OCI-LY7 (cell line): ENCODE results near the gene ZBTB20. TPM values are rescaled to one million over a fixed set of nuclear protein-coding genes. Genes with fewer than 3 reads are reported as not detected.

Experiments used
- BruUV-seq: library from RNA; stranded (reverse); fragments of 400-500 nt; replicated peaks from 2 replicates; lab custom pipeline; 2021; lab: Mats Ljungman, UMichigan
- CTCF ChIA-PET: fragments of 300-600 bp; sonication (Branson Sonifier 250); formaldehyde crosslinking; loops from one replicate; lab custom pipeline; 2022; ENCODE audit warnings: antibody characterized with exemption; ENCODE audit not compliant: unreplicated experiment; lab: Charles Lee
- POLR2A ChIA-PET: fragments of 300-600 bp; sonication (Branson Sonifier 250); formaldehyde crosslinking; loops from one replicate; lab custom pipeline; 2022; ENCODE audit warnings: antibody characterized with exemption; lab: Charles Lee
- DNase-seq: peaks from one replicate; pipeline ENCODE4 v3.0.0-alpha.2; 2015; ENCODE audit warnings: low spot score
- H2AFZ ChIP-seq: fragments of 200-600 bp; sonication (generic), shearing (Covaris generic); 2 replicates; pipeline ENCODE4 v1.6.1; 2014; ENCODE audit warnings: mild to moderate bottlenecking, antibody characterized with exemption, low read length, moderate library complexity
- H3K27ac ChIP-seq: fragments of 200-600 bp; sonication (generic); 2 replicates; pipeline ENCODE4 v1.5.1; 2014; ENCODE audit warnings: mixed run types, low read depth, mild to moderate bottlenecking, moderate library complexity, low read length, inconsistent platforms; ENCODE audit not compliant: poor library complexity, severe bottlenecking
- H3K36me3 ChIP-seq: fragments of 200-600 bp; sonication (generic); 2 replicates; pipeline ENCODE4 v1.6.1; 2014; ENCODE audit warnings: mild to moderate bottlenecking, antibody characterized with exemption, low read length, moderate library complexity, mixed read lengths; ENCODE audit not compliant: insufficient read depth
- H3K4me1 ChIP-seq: fragments of 200-600 bp; sonication (generic); 2 replicates; pipeline ENCODE4 v1.5.1; 2014; ENCODE audit warnings: mild to moderate bottlenecking, low read length; ENCODE audit not compliant: insufficient read depth, poor library complexity, severe bottlenecking
- H3K4me2 ChIP-seq: fragments of 200-600 bp; sonication (generic); 2 replicates; pipeline ENCODE4 v1.6.1; 2014; ENCODE audit warnings: mild to moderate bottlenecking, low read length
- H3K4me3 ChIP-seq: fragments of 200-600 bp; sonication (generic); 2 replicates; pipeline ENCODE4 v1.5.1; 2014; ENCODE audit warnings: mild to moderate bottlenecking, low read depth, low read length; ENCODE audit not compliant: poor library complexity, severe bottlenecking
- H3K79me2 ChIP-seq: fragments of 200-600 bp; sonication (generic); 2 replicates; pipeline ENCODE4 v1.6.1; 2016; ENCODE audit warnings: low read depth, mild to moderate bottlenecking, low read length, moderate library complexity, mixed read lengths; ENCODE audit not compliant: insufficient read depth
- H3K9me2 ChIP-seq: fragments of 200-600 bp; sonication (generic); 2 replicates; pipeline ENCODE4 v1.6.1; 2016; ENCODE audit warnings: mild to moderate bottlenecking, low read length, mixed read lengths; ENCODE audit not compliant: insufficient read depth
- H3K9me3 ChIP-seq: fragments of 200-600 bp; sonication (generic); 2 replicates; pipeline ENCODE4 v1.6.1; 2014; ENCODE audit warnings: mild to moderate bottlenecking, mixed run types, low read length, mixed read lengths
- H4K20me1 ChIP-seq: fragments of 200-600 bp; sonication (generic); 2 replicates; pipeline ENCODE4 v1.6.1; 2014; ENCODE audit warnings: mild to moderate bottlenecking, antibody characterized with exemption, low read length, moderate library complexity, mixed read lengths; ENCODE audit not compliant: insufficient read depth
- EZH2phosphoT487 ChIP-seq: fragments of 200-600 bp; sonication (generic); IDR thresholded peaks from 2 replicates; pipeline ENCODE4 v1.6.1; 2018; ENCODE audit warnings: low read depth, borderline replicate concordance, mild to moderate bottlenecking, mixed run types, antibody characterized with exemption, low read length, moderate library complexity, mixed read lengths
- intact Hi-C: fragments of 100-400 bp; cut with micrococcal nuclease; formaldehyde crosslinking; loops from one replicate; pipeline ENCODE4 v1.10.0; 2022; ENCODE audit not compliant: unreplicated experiment
- total RNA-seq, 2 experiments: library from RNA; depleted of rRNA in 1 of 2; stranded (reverse); fragments of >200 nt in 1 of 2; shearing (Covaris generic) in 1 of 2; gene quantifications; 2 replicates each; pipeline ENCODE4 v1.2.3, GENCODE V29; 2014 to 2022
- TF ChIP-seq, protein P1 (sequence below): fragments of 200-600 bp; sonication (generic); conservative IDR thresholded peaks from 2 replicates; pipeline ENCODE4 v1.5.1; 2014; ENCODE audit warnings: mild to moderate bottlenecking, antibody characterized with exemption, low read length, moderate library complexity, mixed read lengths

The ZBTB20 gene
- total RNA-seq, 2 experiments from 2014 or later: 5.5 to 11.8 TPM

DNA sequence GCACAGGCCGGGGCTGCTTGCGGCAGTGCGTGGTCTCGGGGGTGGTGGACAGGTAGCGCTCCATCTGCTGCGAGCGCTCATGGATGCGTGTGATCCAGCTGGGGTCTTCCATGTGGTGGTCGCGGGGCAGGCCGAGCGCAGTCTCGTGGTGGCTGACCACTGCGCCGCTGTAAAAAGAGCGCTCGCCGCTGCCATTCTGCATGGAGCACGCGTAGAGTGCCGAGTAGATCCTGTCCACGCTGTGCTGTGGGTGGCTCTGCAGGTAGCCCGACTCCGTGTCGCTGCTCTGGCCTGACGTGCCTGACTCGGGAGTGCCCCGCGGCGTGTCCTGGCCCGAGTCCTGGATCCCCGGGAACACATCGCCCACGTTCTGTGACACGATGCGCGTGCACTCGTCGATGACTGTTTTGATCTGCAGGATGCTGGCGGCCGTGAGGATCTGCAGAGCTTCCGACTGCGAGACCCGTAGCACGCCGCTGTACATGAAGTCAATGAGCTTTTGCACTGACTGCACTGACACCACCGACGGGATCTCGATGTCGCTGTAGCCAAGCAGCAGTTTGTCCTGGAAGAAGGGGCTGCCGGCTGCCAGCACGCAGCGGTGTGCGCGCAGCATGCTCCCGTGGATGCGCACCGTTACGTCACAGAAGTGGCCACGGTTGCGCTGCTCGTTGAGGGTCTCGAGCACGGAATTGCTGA is 795.8 kb downstream of the ZBTB20 start:
- no TSS peak for BruUV-seq

DNA sequence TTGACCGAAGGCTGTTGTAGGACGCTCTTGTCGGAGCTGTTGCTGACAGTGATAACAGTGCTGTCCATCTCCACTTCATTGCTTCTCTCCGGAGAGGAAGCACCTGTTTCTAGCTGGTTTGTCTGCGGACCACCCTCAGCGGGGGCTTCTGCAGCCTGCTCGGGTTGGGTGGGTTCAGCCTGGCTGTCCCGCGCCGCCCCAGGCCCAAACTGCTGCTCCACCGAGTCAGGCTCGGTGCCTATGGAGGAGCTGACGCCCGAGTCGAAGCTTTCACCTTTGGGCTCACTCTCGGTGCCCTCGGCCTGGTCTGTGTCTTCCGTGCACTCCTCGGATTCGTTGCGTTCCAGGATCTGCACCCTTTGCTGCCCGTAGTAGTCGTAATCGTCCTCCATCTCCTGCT is 796.4 kb downstream of the ZBTB20 start:
- Histone ChIP-seq H3K4me1 (no peaks in the 10 kb centered on the region), H3K4me2 (no peak overlapping the region), H3K4me3 (no peak overlapping the region), H4K20me1 (no peaks in the 10 kb centered on the region), H3K79me2 (no peaks in the 10 kb centered on the region), H2AFZ (no peak overlapping the region), H3K27ac (no peak overlapping the region), H3K9me3 (no peaks in the 10 kb centered on the region), H3K36me3 (no peaks in the 10 kb centered on the region), H3K9me2 (no peaks in the 10 kb centered on the region)
- TF ChIP-seq EZH2phosphoT487: no peak
- TF ChIP-seq, protein P1, sequence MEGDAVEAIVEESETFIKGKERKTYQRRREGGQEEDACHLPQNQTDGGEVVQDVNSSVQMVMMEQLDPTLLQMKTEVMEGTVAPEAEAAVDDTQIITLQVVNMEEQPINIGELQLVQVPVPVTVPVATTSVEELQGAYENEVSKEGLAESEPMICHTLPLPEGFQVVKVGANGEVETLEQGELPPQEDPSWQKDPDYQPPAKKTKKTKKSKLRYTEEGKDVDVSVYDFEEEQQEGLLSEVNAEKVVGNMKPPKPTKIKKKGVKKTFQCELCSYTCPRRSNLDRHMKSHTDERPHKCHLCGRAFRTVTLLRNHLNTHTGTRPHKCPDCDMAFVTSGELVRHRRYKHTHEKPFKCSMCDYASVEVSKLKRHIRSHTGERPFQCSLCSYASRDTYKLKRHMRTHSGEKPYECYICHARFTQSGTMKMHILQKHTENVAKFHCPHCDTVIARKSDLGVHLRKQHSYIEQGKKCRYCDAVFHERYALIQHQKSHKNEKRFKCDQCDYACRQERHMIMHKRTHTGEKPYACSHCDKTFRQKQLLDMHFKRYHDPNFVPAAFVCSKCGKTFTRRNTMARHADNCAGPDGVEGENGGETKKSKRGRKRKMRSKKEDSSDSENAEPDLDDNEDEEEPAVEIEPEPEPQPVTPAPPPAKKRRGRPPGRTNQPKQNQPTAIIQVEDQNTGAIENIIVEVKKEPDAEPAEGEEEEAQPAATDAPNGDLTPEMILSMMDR: no peak
- BruUV-seq: no TSS peak
- intact Hi-C loops: no loop called here
- DNase-seq: no peak
- ChIA-PET CTCF (no interaction called here), POLR2A (no interaction called here)

More for the DNA sequence above, 795.8 kb downstream of the ZBTB20 start:
- DNase-seq: no peak
- Histone ChIP-seq H3K4me1 (no peaks in the 10 kb centered on the region), H4K20me1 (no peaks in the 10 kb centered on the region), H3K9me2 (no peaks in the 10 kb centered on the region), H2AFZ (no peak overlapping the region), H3K9me3 (no peaks in the 10 kb centered on the region), H3K4me2 (no peak overlapping the region), H3K79me2 (no peaks in the 10 kb centered on the region), H3K36me3 (no peaks in the 10 kb centered on the region), H3K4me3 (no peak overlapping the region), H3K27ac (no peak overlapping the region)
- POLR2A ChIA-PET: no interaction called here
- CTCF ChIA-PET: no interaction called here
- intact Hi-C loops: no loop called here
- TF ChIP-seq, protein P1: no peak
- no peak for TF ChIP-seq EZH2phosphoT487

DNA sequence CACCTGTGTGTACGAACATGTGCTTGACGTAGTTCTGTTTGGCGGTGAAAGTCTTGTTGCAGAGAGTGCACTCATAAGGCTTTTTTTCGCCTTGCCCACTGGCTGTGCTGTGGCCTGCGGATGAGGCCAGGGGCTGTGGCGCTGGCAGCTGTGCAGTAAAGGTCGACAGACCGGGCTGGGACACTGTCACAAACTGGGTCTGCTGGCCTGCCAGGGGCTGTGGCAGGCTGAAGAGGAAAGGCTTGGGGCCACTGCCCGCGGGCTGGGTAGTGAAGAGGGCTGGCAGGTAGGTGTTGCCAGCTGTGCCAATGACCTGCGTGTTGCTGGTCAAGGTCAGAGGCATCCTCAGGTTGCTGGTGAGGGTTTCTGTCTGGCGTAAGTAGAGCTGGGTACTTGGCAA is 796.8 kb downstream of the ZBTB20 start:
- H4K20me1 ChIP-seq: no peaks in the 10 kb centered on the region
- TF ChIP-seq, protein P1: no peak
- no peak for TF ChIP-seq EZH2phosphoT487
- H3K9me3 ChIP-seq: no peaks in the 10 kb centered on the region
- no peaks in the 10 kb centered on the region for H3K9me2 ChIP-seq
- intact Hi-C loops: no loop called here
- H3K4me2 ChIP-seq: no peak overlapping the region
- H2AFZ ChIP-seq: no peak overlapping the region
- POLR2A ChIA-PET: no interaction called here
- H3K4me3 ChIP-seq: no peak overlapping the region
- CTCF ChIA-PET: no interaction called here
- no peaks in the 10 kb centered on the region for H3K79me2 ChIP-seq
- no TSS peak for BruUV-seq
- H3K4me1 ChIP-seq: no peaks in the 10 kb centered on the region
- H3K36me3 ChIP-seq: no peaks in the 10 kb centered on the region
- DNase-seq: no peak
- H3K27ac ChIP-seq: no peak overlapping the region
